ENCODE results near the gene TMEM235. TPM values are rescaled to one million over a fixed set of nuclear protein-coding genes. Genes with fewer than 3 reads are reported as not detected.

The TMEM235 gene
- total RNA-seq, 1 donor from 2014 or later: 21.1 TPM

DNA sequence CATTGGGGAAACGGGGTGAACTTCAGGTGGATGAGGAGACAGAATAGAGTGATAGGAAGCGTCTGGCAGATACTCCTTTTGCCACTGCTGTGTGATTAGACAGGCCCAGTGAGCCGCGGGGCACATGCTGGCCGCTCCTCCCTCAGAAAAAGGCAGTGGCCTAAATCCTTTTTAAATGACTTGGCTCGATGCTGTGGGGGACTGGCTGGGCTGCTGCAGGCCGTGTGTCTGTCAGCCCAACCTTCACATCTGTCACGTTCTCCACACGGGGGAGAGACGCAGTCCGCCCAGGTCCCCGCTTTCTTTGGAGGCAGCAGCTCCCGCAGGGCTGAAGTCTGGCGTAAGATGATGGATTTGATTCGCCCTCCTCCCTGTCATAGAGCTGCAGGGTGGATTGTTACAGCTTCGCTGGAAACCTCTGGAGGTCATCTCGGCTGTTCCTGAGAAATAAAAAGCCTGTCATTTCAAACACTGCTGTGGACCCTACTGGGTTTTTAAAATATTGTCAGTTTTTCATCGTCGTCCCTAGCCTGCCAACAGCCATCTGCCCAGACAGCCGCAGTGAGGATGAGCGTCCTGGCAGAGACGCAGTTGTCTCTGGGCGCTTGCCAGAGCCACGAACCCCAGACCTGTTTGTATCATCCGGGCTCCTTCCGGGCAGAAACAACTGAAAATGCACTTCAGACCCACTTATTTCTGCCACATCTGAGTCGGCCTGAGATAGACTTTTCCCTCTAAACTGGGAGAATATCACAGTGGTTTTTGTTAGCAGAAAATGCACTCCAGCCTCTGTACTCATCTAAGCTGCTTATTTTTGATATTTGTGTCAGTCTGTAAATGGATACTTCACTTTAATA lies 7.0 kb upstream of the TMEM235 start:
- Mint-ChIP-seq H3K27me3 (ENCODE audit: unreplicated experiment) (peaks cover 10% of the 10 kb centered on the region), H3K4me3 (ENCODE audit: unreplicated experiment) (peak overlapping the region; percentile 44), H3K27ac (ENCODE audit: unreplicated experiment) (peak overlapping the region; percentile 96), H3K4me1 (ENCODE audit: unreplicated experiment) (peaks cover 60% of the 10 kb centered on the region), H3K36me3 (ENCODE audit: low read depth, unreplicated experiment) (no peaks in the 10 kb centered on the region), H3K9me3 (ENCODE audit: unreplicated experiment) (no peaks in the 10 kb centered on the region)
- no peak for DNase-seq (ENCODE audit: low spot score)
- TF ChIP-seq, protein P1, sequence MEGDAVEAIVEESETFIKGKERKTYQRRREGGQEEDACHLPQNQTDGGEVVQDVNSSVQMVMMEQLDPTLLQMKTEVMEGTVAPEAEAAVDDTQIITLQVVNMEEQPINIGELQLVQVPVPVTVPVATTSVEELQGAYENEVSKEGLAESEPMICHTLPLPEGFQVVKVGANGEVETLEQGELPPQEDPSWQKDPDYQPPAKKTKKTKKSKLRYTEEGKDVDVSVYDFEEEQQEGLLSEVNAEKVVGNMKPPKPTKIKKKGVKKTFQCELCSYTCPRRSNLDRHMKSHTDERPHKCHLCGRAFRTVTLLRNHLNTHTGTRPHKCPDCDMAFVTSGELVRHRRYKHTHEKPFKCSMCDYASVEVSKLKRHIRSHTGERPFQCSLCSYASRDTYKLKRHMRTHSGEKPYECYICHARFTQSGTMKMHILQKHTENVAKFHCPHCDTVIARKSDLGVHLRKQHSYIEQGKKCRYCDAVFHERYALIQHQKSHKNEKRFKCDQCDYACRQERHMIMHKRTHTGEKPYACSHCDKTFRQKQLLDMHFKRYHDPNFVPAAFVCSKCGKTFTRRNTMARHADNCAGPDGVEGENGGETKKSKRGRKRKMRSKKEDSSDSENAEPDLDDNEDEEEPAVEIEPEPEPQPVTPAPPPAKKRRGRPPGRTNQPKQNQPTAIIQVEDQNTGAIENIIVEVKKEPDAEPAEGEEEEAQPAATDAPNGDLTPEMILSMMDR (IDR thresholded peaks at IDR 0.05; ENCODE audit: unreplicated experiment): no peak

DNA sequence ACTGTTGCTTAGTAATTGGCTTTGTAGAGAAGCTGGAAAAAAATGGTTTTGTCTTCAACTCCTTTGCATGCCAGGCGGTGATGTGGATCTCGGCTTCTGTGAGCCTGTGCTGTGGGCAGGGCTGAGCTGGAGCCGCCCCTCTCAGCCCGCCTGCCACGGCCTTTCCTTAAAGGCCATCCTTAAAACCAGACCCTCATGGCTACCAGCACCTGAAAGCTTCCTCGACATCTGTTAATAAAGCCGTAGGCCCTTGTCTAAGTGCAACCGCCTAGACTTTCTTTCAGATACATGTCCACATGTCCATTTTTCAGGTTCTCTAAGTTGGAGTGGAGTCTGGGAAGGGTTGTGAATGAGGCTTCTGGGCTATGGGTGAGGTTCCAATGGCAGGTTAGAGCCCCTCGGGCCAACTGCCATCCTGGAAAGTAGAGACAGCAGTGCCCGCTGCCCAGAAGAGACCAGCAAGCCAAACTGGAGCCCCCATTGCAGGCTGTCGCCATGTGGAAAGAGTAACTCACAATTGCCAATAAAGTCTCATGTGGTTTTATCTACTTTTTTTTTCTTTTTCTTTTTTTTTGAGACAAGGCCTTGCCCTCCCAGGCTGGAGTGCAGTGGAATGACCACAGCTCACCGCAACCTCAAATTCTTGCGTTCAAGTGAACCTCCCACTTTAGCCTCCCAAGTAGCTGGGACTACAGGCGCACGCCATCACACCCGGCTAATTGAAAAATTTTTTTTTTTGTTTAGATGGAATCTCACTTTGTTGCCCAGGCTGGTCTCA lies 6.2 kb upstream of the TMEM235 start:
- DNase-seq (ENCODE audit: low spot score): no peak
- no peaks in the 10 kb centered on the region for H3K9me3 Mint-ChIP-seq (ENCODE audit: unreplicated experiment)
- TF ChIP-seq, protein P1 (IDR thresholded peaks at IDR 0.05; ENCODE audit: unreplicated experiment): no peak
- H3K27me3 Mint-ChIP-seq (ENCODE audit: unreplicated experiment): peaks cover 10% of the 10 kb centered on the region
- H3K4me3 Mint-ChIP-seq (ENCODE audit: unreplicated experiment): no peak overlapping the region
- H3K36me3 Mint-ChIP-seq (ENCODE audit: low read depth, unreplicated experiment): no peaks in the 10 kb centered on the region
- H3K27ac Mint-ChIP-seq (ENCODE audit: unreplicated experiment): peak overlapping the region; percentile 96
- peaks cover 55% of the 10 kb centered on the region for H3K4me1 Mint-ChIP-seq (ENCODE audit: unreplicated experiment)

DNA sequence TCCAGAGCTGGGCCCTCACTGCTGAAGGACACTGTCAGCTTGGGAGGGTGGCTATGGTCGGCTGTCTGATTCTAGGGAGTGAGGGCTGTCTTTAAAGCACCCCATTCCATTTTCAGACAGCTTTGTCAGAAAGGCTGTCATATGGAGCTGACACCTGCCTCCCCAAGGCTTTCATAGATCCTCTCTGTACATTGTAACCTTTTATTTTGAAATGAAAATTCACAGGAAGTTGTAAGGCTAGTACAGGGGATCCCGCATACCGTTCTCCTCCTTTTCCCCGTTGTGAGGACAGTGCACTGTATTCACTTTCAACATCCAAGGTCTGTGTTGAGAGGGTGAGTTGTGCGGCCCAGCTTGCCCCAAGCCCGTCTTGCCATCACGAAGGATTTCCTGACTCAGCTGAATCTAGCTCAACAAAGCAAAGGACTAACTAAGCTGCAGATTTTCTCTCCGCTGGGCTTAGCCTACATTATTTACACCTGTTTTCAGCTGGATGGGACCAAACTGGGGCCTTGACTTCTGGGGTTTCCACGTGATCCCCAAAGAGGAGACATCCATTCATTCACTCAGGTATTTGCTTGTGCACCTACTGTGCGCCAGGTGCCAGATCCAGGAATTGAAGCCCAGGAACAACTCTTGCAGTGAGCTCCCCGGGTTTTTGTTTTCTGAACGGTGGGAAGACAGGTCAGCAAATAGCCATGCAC lies 5.2 kb upstream of the TMEM235 start:
- peaks cover 13% of the 10 kb centered on the region for H3K27me3 Mint-ChIP-seq (ENCODE audit: unreplicated experiment)
- H3K4me1 Mint-ChIP-seq (ENCODE audit: unreplicated experiment): peaks cover 63% of the 10 kb centered on the region
- H3K27ac Mint-ChIP-seq (ENCODE audit: unreplicated experiment): peak overlapping the region; percentile 87
- no peak for DNase-seq (ENCODE audit: low spot score)
- TF ChIP-seq, protein P1 (IDR thresholded peaks at IDR 0.05; ENCODE audit: unreplicated experiment): no peak
- H3K4me3 Mint-ChIP-seq (ENCODE audit: unreplicated experiment): peak overlapping the region; percentile 37
- H3K36me3 Mint-ChIP-seq (ENCODE audit: low read depth, unreplicated experiment): no peaks in the 10 kb centered on the region
- no peaks in the 10 kb centered on the region for H3K9me3 Mint-ChIP-seq (ENCODE audit: unreplicated experiment)

DNA sequence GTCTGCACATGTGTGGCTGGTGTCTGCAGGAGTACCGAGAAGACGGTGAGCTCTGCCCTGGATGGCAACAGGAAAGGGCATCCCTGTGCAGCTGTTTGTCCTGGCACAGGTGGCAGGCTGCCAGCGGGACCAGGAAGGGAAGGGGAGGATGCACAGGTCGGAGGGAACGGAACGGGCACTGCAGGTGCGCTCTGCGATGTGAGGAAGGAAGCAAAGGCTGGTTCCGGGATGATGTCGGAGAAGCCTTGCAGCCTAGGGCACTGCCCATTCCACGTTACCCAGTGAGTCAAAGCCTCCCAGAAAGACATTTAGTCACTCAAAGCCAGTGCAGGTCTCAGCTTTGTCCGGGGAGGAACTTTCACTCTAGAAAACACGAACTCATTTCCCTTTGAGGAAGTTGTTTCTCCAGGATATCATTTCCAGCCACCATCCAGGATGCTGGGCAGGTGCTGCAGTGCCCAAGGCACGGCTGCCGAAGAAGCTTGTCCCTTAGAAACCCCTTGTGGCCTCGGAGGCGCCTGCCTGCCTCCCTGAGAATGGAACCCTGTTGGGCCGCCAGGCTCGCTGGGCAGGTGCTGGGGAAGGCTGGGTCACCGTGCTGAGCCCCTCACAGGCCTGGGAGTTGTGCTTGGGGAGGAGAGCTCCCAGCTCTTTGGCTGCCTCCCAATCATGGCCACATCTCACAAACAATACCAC lies 4.5 kb upstream of the TMEM235 start:
- Mint-ChIP-seq H3K9me3 (ENCODE audit: unreplicated experiment) (no peaks in the 10 kb centered on the region), H3K36me3 (ENCODE audit: low read depth, unreplicated experiment) (no peaks in the 10 kb centered on the region), H3K27me3 (ENCODE audit: unreplicated experiment) (peaks cover 15% of the 10 kb centered on the region), H3K4me3 (ENCODE audit: unreplicated experiment) (peak overlapping the region; percentile 37), H3K27ac (ENCODE audit: unreplicated experiment) (peak overlapping the region; percentile 87), H3K4me1 (ENCODE audit: unreplicated experiment) (peaks cover 65% of the 10 kb centered on the region)
- DNase-seq (ENCODE audit: low spot score): no peak
- TF ChIP-seq, protein P1 (IDR thresholded peaks at IDR 0.05; ENCODE audit: unreplicated experiment): no peak
